NT2/D1 (cell line): Measurements from ENCODE around the gene NSFL1C.
"Not testable (repeated sequence)": the region's sequence is repeated elsewhere in the genome, so short reads cannot be mapped to it uniquely, and the experiment has no call there.

Source experiments
- DNase-seq: peaks from one replicate; pipeline ENCODE4 v3.0.0-alpha.2; 2011; ENCODE audit warnings: low read depth, low spot score
- H3K27me3 ChIP-seq: 2 replicates; pipeline ENCODE4 v1.6.0; 2011; ENCODE audit warnings: mild to moderate bottlenecking; ENCODE audit not compliant: insufficient read length, insufficient read depth
- H3K36me3 ChIP-seq: 2 replicates; pipeline ENCODE4 v1.6.1; 2011; ENCODE audit warnings: mild to moderate bottlenecking, low read length, mixed read lengths; ENCODE audit not compliant: insufficient read depth, insufficient read length
- H3K4me1 ChIP-seq: 2 replicates; pipeline ENCODE4 v1.5.1; 2011; ENCODE audit not compliant: insufficient read depth, insufficient read length
- H3K4me3 ChIP-seq: 2 replicates; pipeline ENCODE4 v1.5.1; 2011; ENCODE audit warnings: low read depth; ENCODE audit not compliant: insufficient read length
- H3K9ac ChIP-seq: 2 replicates; pipeline ENCODE4 v1.6.0; 2011; ENCODE audit warnings: low read depth; ENCODE audit not compliant: insufficient read length
- H3K9me3 ChIP-seq: 2 replicates; pipeline ENCODE4 v1.5.1; 2011; ENCODE audit warnings: mild to moderate bottlenecking, low read length; ENCODE audit not compliant: insufficient read depth
- SUZ12 ChIP-seq: IDR thresholded peaks from 2 replicates; pipeline ENCODE4 v1.6.1; 2011; ENCODE audit not compliant: insufficient read length, insufficient read depth; ENCODE audit errors: extremely low read depth
- YY1 ChIP-seq: IDR thresholded peaks from 2 replicates; pipeline ENCODE4 v1.6.1; 2011; ENCODE audit not compliant: insufficient read length, insufficient read depth
- ZNF274 ChIP-seq: IDR thresholded peaks from 2 replicates; pipeline ENCODE4 v1.6.1; 2011; ENCODE audit warnings: mild to moderate bottlenecking, low read depth, low read length

Gene NSFL1C

GRCh38 chr20:1414982-1415381, 51.7 kb downstream of the NSFL1C start:
- Histone ChIP-seq H3K9me3 (peaks cover 23% of the 10 kb centered on the region), H3K9ac (no peak overlapping the region), H3K27me3 (no peaks in the 10 kb centered on the region), H3K36me3 (no peaks in the 10 kb centered on the region), H3K4me1 (no peaks in the 10 kb centered on the region), H3K4me3 (no peak overlapping the region)
- no peak for TF ChIP-seq ZNF274
- no peak for TF ChIP-seq SUZ12
- DNase-seq: no peak

GRCh38 chr20:1405801-1406200, 60.8 kb downstream of the NSFL1C start:
- Histone ChIP-seq H3K9me3 (no peaks in the 10 kb centered on the region), H3K4me1 (no peaks in the 10 kb centered on the region), H3K4me3 (no peak overlapping the region), H3K27me3 (no peaks in the 10 kb centered on the region), H3K36me3 (no peaks in the 10 kb centered on the region), H3K9ac (no peak overlapping the region)
- DNase-seq: no peak
- TF ChIP-seq YY1 (no peak), ZNF274 (no peak)

DNA sequence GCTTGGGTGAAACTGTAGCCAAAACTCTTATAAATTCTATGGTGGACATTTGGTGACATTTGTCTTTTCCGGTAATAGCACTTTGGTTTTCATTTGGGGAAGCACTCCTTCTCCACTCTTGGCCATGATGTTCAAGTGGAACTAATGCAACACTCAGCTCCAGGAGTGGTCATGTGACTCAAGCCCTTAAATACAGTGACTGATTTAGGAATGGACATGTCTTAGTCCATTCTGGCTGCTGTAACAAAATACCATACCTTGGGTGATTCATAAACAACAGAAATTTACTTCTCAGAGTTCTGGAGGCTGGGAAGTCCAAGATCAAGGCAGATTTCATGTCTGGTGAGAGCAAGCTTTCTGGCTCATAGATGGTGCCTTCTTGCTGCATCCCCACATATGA, 63.0 kb downstream of the NSFL1C start:
- no peak overlapping the region for H3K9ac ChIP-seq
- TF ChIP-seq ZNF274 (no peak), YY1 (no peak), SUZ12 (no peak)
- no peak for DNase-seq

DNA sequence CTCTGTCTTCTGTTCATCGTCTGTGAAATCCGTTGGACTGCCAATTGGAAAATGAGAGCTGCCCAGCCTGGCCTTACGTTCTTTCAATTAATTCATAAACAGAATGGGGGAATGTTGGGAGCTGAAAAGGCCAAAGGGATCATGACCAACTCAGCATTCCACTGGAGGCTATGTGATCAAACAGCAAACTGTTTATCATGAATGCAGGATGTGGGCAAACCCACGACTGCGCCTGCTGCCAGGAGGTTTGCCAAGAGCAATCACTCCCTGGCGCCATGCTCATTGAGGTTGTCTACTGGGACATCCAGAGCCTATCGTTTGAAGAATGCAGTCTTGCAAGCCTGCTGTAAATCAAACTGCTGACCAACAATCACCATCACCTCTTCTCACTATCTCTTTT, 64.5 kb downstream of the NSFL1C start:
- H3K4me3 ChIP-seq: no peak overlapping the region
- peaks cover 2% of the 10 kb centered on the region for H3K27me3 ChIP-seq
- no peaks in the 10 kb centered on the region for H3K36me3 ChIP-seq
- no peaks in the 10 kb centered on the region for H3K9me3 ChIP-seq
- H3K9ac ChIP-seq: no peak overlapping the region
- TF ChIP-seq SUZ12 (no peak), YY1 (no peak), ZNF274 (no peak)
- no peaks in the 10 kb centered on the region for H3K4me1 ChIP-seq
- no peak for DNase-seq

More for the DNA sequence above, 63.0 kb downstream of the NSFL1C start:
- H3K4me3 ChIP-seq: no peak overlapping the region
- H3K9me3 ChIP-seq: no peaks in the 10 kb centered on the region
- H3K27me3 ChIP-seq: no peaks in the 10 kb centered on the region
- no peaks in the 10 kb centered on the region for H3K36me3 ChIP-seq
- no peaks in the 10 kb centered on the region for H3K4me1 ChIP-seq

- no peak overlapping the region for H3K9ac ChIP-seq
- no peaks in the 10 kb centered on the region for H3K9me3 ChIP-seq
- no peaks in the 10 kb centered on the region for H3K4me1 ChIP-seq
- no peak overlapping the region for H3K4me3 ChIP-seq
- no peak for DNase-seq
- no peak for TF ChIP-seq ZNF274
- TF ChIP-seq SUZ12: no peak
- no peak for TF ChIP-seq YY1
- H3K27me3 ChIP-seq: peaks cover 7% of the 10 kb centered on the region
- no peaks in the 10 kb centered on the region for H3K36me3 ChIP-seq
These were observed 65.2 kb downstream of the NSFL1C start for GRCh38 chr20:1401451-1401907.

- not testable (repeated sequence) for H3K9me3 ChIP-seq, H3K4me1 ChIP-seq, H3K4me3 ChIP-seq, H3K36me3 ChIP-seq, H3K9ac ChIP-seq, DNase-seq
- H3K27me3 ChIP-seq: peaks cover 23% of the 10 kb centered on the region
These were observed 66.8 kb downstream of the NSFL1C start for GRCh38 chr20:1399678-1400366.

GRCh38 chr20:1398185-1398584, 68.5 kb downstream of the NSFL1C start:
- not testable (repeated sequence) for H3K36me3 ChIP-seq, H3K4me3 ChIP-seq, H3K9me3 ChIP-seq, H3K9ac ChIP-seq, DNase-seq, H3K4me1 ChIP-seq
- peaks cover 24% of the 10 kb centered on the region for H3K27me3 ChIP-seq

GRCh38 chr20:1397710-1398109, 68.9 kb downstream of the NSFL1C start:
- H3K36me3 ChIP-seq: no peaks in the 10 kb centered on the region
- no peak for DNase-seq
- no peaks in the 10 kb centered on the region for H3K4me1 ChIP-seq
- TF ChIP-seq SUZ12 (no peak), ZNF274 (no peak), YY1 (no peak)
- no peaks in the 10 kb centered on the region for H3K9me3 ChIP-seq
- peaks cover 24% of the 10 kb centered on the region for H3K27me3 ChIP-seq
- H3K9ac ChIP-seq: no peak overlapping the region
- H3K4me3 ChIP-seq: no peak overlapping the region
